GM19452 (cell line): Measurements from ENCODE around the gene CCDC43.
A peak's percentile ranks its signal among the peaks of the same experiment; 100 is the strongest.
"Not testable (repeated sequence)": the region's sequence is repeated elsewhere in the genome, so short reads cannot be mapped to it uniquely, and the experiment has no call there.

Source experiments
- ATAC-seq: cut with Tn5 transposase; IDR thresholded peaks from one replicate; pipeline ENCODE4 v1.9.1; 2021; ENCODE audit not compliant: unreplicated experiment

The CCDC43 gene

GRCh38 chr17:44689477-44690217 lies at the start of gene CCDC43:
Gene CCDC43 (minus strand): TSS chr17:44689776. CDS start chr17:44689753, 23 bp downstream.
- ATAC-seq, result peak; percentile 77

- no peak for ATAC-seq
Measured at GRCh38 chr17:44738214-44738906, 48.8 kb upstream of the CCDC43 start.

- ATAC-seq, result no peak
Measured at GRCh38 chr17:44736551-44737240, 47.1 kb upstream of the CCDC43 start.

GRCh38 chr17:44734272-44734671 lies 44.7 kb upstream of the CCDC43 start:
- ATAC-seq, result no peak

GRCh38 chr17:44733753-44734152 lies 44.2 kb upstream of the CCDC43 start:
- no peak for ATAC-seq

- not testable (repeated sequence) for ATAC-seq
Measured at GRCh38 chr17:44726121-44726520, 36.5 kb upstream of the CCDC43 start.

GRCh38 chr17:44722254-44722653 lies 32.7 kb upstream of the CCDC43 start:
- ATAC-seq, result no peak

- no peak for ATAC-seq
Measured at GRCh38 chr17:44719444-44719843, 29.9 kb upstream of the CCDC43 start.

- no peak for ATAC-seq
Measured at GRCh38 chr17:44708401-44709263, 19.1 kb upstream of the CCDC43 start, which contains the start of gene DBF4B. Gene DBF4B (plus strand): TSS chr17:44708665. CDS start chr17:44708821, 156 bp downstream.

- no peak for ATAC-seq
Measured at GRCh38 chr17:44707755-44708400, 18.3 kb upstream of the CCDC43 start.

- ATAC-seq, result not testable (repeated sequence)
Measured at GRCh38 chr17:44700288-44700687, 10.7 kb upstream of the CCDC43 start.

- ATAC-seq, result no peak
Measured at GRCh38 chr17:44693609-44694008, 4.0 kb upstream of the CCDC43 start.

GRCh38 chr17:44690746-44691306 lies 1.2 kb upstream of the CCDC43 start:
- not testable (repeated sequence) for ATAC-seq

GRCh38 chr17:44688675-44689476 lies 700 bp downstream of the CCDC43 start:
- ATAC-seq, result no peak

GRCh38 chr17:44688200-44688599 lies 1.4 kb downstream of the CCDC43 start:
- ATAC-seq, result no peak

- no peak for ATAC-seq
Measured at GRCh38 chr17:44687756-44688155, 1.8 kb downstream of the CCDC43 start.

- ATAC-seq, result not testable (repeated sequence)
Measured at GRCh38 chr17:44683303-44683702, 6.3 kb downstream of the CCDC43 start.

GRCh38 chr17:44677136-44677535 lies 12.4 kb downstream of the CCDC43 start:
- no peak for ATAC-seq

- no peak for ATAC-seq
Measured at GRCh38 chr17:44673893-44674292, 15.7 kb downstream of the CCDC43 start.
